Sciatic nerve (tissue), 2 donors: ENCODE measurements around the gene ARHGEF37. TPM values are rescaled to one million over a fixed set of nuclear protein-coding genes. Genes with fewer than 3 reads are reported as not detected.
A peak's percentile ranks its signal among the peaks of the same experiment; 100 is the strongest.
"Not testable (repeated sequence)": the region's sequence is repeated elsewhere in the genome, so short reads cannot be mapped to it uniquely, and the experiment has no call there.

ENCODE experiments used
- ATAC-seq: fragments of 200-7000 bp; cut with Tn5 transposase; one replicate; pipeline ENCODE4 v1.9.1; 2020; ENCODE audit warnings: mild to moderate bottlenecking, moderate library complexity
- DNase-seq: peaks from one replicate; pipeline ENCODE4 v3.0.0-alpha.2; 2020; ENCODE audit warnings: low spot score
- intact Hi-C: fragments of 100-400 bp; cut with DNase I; formaldehyde crosslinking; loops from one replicate; pipeline ENCODE4 v1.14.2; 2022
- total RNA-seq: library from RNA; stranded (reverse); fragmentation: NEBNext Ultra II Directional; extraction: Animal tissue kit (Norgen Biotek cat#: 25700); gene quantifications from one replicate; pipeline ENCODE4 v1.2.1, GENCODE V29; 2021
- donor health status: DM: no; HTN: no; CAD: no.
- donor health status: DM: no; HTN: no; CAD: no.

ARHGEF37 gene
- total RNA-seq, 1 donor from 2014 or later, result 86.7 TPM

DNA sequence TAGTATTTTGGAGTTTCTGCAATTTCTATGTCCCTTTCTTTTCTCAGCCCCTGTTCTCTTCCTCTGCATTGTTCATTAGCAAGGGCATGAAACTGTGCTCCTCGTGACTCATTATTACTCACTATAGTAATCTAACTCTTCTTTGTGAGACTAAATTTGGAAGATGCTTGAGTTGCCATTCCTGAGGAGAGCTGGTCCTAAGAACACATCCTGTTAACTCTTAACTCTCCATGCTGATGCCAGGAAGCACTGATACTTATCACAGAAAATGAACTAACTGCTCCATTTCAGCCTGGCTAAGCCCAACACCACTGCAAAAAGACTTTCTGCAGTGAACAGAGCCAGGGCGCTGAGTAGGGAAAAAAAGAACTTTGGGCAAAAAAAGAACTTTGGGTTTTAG, 19.4 kb upstream of the ARHGEF37 start:
- intact Hi-C loops, result loop anchor here (5.0 kb wide), 2 partner anchors 115 to 245 kb away; no protein-coding TSS in a partner anchor
- DNase-seq (no peak), ATAC-seq (peak; percentile 69)

DNA sequence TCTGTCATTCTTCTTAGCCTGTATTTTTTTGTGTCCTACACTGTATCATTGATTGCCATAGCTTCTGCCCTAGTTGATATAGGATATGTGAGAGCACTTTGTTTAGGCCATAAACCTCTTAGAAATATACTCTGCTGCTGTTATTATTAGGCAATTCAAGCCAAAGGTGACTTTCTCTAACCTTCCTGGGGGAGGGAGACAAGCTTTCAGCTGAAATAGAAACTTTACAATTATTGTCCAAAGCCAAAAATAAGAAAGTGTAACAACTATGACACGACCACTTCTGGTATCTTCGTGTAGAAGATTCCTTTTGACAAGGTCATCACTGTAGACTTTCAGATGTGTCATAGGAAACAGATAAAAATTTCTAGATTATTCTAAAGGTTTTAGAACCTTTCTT, 17.8 kb upstream of the ARHGEF37 start:
- ATAC-seq (no peak), DNase-seq (no peak)
- intact Hi-C loops, result loop anchor here (5.0 kb wide), 2 partner anchors 116 to 246 kb away; no protein-coding TSS in a partner anchor

DNA sequence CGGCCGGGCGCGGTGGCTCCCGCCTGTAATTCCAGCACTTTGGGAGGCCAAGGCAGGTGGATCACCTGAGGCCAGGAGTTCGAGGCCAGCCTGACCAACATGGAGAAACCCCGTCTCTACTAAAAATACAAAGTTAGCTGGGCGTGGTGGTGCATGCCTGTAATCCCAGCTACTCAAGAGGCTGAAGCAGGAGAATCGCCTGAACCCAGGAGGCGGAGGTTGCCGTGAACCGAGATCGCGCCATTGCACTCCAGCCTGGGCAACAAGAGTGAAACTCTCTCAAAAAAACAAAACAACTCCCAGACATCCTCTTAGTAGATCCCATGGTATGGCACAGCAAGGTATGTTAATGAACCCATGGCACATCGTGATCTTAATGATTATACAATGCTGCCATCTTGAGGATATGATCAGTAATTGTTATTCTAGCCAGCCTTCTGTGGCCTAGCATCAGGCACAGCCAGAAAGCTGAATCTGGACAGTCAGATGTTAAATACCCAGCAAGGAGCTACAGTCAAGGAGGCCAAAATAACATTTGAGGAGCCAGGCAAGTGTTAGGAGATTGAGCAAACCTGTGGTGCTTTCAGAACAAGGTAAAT, 16.7 kb upstream of the ARHGEF37 start:
- intact Hi-C loops, result loop anchor here (5.0 kb wide), 2 partner anchors 117 to 247 kb away; no protein-coding TSS in a partner anchor
- DNase-seq, result not testable (repeated sequence)
- ATAC-seq, result peak; percentile 92

DNA sequence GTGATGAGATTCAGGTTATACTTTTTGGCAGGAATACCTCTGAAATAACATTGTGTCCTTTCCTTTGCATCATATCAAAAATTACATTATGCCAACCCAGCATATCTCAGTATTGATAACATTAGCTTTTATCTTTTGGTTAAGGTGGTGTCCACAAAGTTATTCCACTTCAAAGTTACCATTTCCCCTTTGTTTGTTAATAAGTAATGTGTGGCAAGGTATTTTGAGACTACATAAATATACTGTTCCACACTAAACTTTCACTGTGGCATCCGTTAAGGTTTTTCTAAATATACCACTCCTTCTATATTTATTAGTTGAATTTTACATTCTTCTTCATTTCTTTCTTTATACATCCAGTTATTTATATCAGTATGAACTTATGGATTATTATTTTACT, 14.1 kb upstream of the ARHGEF37 start:
- DNase-seq (no peak), ATAC-seq (no peak)
- intact Hi-C loops, result no loop called here

DNA sequence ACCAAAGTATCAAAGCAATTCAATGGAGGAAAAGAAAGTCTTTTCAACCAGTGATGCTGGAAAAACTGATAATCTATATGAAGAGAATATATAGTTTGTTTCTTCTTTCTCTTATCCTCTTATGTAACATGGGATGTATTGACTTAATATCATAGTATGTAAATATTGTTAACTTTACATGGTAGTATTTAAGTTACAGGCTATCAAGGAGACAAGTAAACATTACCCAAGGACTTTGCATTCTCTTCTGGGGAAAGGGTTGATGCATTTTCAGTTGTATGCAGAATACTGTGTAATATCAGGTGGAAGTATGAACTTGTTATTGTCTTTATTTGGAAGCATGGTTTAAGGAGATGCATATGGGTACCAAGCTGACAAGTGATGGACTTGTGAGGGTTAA, 9.1 kb upstream of the ARHGEF37 start:
- ATAC-seq, result no peak
- no peak for DNase-seq
- intact Hi-C loops, result no loop called here

DNA sequence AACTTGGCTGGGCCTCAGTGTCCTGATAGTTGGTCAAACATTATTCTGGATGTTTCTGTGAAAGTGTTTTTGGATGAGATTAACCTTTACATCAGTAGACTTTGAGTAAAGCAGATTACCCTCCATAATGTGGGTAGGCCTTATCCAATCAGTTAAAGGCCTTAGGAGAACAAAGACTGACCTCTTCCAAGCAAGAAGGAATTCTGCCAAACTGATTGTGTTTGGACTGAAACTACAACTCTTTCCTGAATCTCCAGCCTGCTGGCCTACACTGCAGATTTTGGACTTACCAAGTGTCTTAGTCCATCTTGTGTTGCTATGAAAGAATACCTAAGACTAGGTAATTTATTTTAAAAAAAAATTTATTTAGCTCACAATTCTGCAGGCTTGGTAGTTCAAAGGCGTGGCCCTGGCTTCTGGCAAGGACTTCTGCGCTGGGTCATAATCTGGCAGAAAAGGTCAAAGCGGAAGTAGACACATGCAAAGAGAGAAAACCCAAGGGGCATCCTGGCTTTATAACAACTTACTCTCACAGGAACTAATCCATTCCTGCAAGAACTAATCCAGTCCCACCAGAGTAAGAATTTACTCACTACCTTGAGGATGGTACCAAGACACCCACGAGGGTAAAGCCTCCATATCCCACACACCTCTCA, 8.6 kb upstream of the ARHGEF37 start:
- intact Hi-C loops, result no loop called here
- ATAC-seq, result no peak
- no peak for DNase-seq

DNA sequence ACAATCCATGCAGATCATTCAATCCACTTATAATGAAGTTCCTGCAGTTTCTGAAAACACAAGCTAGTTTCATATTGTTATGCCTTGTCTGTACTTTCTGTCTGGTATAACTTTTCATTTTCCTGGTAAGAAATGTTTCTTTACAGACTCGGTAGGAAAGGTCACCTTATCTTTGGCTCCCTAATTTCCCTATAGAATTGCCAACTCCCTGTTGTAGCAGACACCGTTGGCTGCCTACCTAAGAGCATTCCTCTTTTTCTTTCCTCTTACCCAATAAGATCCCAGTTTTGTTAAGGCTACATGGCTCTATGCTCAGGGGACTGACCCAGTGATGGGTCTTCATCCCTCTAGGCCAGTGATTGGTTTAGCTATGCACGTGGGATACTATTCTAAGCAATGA, 6.2 kb upstream of the ARHGEF37 start:
- ATAC-seq (no peak), DNase-seq (no peak)
- intact Hi-C loops, result no loop called here

DNA sequence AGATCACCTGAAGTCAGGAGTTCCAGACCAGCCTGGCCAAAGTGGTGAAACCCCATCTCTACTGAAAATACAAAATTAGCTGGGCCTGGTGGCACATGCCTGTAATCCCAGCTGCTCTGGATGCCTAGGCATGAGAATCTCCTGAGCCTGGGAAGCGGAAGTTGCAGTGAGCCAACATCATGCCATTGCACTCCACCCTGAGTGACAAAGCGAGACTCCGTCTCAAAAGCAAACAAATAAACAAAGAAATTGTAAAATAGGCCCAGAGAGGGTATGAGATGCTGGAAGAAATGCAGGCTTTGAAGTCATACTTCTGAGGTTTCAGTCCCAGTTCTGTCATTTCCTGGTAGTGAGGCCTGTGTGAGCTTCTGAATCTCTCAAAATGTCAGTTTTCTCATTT, 5.3 kb upstream of the ARHGEF37 start:
- no peak for ATAC-seq
- intact Hi-C loops, result no loop called here
- DNase-seq, result no peak

DNA sequence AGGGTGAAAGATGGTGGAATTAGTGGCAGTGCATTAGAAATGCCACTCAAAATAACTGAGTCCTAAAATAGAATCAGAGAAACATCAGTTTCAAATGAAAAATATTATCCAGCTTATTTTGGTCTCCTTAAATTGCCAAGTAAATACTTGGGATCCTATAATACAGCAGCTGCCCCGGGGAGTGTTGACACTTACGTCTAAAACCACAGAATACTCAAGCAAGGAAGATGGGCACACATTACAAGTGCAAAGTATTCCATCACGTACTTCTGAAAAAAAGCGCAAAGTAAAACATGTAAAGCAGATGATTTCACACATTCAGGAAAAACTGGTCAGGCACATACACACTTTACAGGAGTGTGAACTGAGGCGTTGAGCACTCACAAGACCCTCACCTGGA, 2.4 kb upstream of the ARHGEF37 start:
- DNase-seq, result no peak
- no peak for ATAC-seq
- intact Hi-C loops, result no loop called here

DNA sequence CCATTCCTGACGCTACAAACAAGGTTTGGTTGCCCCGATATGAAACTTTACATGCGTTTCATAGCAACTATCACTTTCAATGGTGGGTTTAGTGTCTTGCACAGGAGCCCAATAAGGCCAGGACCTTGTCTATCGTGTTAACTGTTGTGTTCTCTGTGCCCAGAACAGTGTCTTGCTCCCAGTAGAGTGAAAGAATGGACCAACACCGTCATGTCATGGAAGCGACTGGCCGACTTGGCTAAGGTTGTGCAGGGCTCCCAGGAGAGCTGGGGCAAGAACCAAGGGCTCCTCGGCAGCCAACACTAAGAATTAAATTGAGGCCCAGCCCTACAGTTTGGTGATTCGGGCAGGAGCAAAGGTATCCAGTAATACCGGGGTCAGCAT, 498 bp upstream of the ARHGEF37 start:
- DNase-seq, result no peak
- ATAC-seq, result peak; percentile 38
- intact Hi-C loops, result no loop called here

DNA sequence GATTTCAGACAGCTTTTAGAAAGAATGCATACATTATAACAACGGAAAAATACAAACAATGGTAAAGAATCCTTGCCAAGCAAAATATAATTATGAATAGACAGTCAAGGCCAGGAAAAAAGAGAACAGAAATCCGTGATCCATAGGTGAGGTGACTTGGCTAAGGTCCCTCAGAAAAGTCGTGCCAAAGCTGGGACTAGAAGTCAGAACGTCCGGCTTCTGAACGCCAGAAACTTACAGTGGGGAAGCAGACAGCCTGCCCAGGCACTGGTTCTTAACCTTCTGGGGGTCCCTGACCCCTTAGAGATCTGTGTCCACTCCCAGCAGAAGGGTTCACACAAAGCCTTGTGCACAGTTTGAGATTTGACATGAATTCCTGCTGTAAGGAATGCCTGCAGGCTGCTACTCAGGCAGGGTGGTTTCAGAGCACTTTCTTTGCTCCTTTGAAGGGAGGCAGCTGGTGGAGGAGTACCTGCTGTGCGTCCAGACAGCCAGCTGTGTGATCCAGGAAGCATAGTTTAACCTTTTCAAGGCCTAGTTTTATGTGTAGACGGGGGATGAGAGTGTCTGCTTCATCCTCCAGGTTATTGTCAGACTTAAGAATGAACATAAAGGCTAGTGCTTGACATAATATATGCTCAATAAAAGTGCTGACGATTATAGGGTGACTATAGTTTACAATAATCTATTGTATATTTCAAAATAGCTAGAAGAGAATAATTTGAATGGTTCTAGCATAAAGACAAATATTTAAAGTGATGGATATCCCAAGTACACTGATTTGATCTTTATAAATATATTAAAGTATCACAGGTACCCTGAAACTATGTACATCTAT, 852 bp downstream of the ARHGEF37 start:
- intact Hi-C loops, result no loop called here
- peak; percentile 36 for ATAC-seq
- DNase-seq, result no peak

DNA sequence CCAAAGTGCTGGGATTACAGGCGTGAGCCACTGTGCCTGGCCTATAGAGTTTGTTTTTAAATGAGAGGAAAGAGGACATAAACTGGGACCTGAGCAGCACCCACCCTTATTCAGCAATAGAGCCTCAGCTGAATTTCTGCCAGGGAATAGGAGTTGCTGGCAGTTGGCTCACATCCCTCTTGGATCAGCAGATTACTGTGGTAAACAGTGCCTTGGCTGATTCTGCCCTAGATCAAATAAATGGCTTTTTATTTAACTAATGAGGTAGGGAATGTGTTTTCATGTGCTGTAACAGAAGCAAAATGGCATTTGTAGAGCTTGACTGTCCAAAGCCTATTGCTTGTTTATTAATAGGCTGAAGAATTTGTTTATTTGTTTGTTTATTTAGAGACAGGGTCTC, 2.1 kb downstream of the ARHGEF37 start:
- ATAC-seq (peak; percentile 68), DNase-seq (no peak)
- intact Hi-C loops, result no loop called here

DNA sequence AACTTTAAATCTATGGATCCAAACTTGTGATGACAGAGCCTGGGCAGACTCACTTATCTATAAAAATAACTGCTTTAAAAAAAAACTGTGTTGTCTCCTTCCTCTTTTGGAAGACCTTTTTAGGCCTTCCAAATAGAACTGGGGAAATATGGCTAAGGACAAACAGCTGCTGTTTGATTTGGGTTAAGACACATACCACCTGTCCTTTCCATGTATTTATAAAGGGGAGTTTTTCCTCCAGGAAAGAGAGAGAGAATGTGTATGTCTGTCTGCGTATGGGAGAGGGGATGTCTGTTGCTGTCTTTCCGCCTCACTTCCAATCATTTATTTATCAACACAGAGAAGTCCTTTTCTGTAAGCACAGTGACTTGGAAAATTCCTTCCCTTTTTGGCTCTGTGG, 2.8 kb downstream of the ARHGEF37 start:
- intact Hi-C loops, result no loop called here
- no peak for DNase-seq
- no peak for ATAC-seq

DNA sequence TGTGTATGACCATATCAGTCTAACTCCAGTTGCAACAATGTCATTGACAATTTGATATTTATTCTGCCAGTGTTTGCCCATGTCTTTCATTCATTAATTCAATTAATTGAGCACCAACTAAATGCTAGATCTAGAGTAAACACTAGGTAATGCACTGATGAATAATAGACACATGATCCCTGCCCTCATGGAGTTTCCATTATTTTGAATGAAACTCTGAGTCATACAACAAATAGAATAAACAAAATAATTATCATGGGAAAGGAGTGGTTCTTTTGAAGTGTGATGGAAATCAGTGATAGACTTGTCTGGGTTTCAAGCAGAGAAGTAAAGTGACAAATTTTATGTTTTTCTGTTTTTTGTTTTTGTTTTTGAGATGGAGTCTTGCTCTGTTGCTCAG, 4.6 kb downstream of the ARHGEF37 start:
- DNase-seq (no peak), ATAC-seq (no peak)
- intact Hi-C loops, result no loop called here

DNA sequence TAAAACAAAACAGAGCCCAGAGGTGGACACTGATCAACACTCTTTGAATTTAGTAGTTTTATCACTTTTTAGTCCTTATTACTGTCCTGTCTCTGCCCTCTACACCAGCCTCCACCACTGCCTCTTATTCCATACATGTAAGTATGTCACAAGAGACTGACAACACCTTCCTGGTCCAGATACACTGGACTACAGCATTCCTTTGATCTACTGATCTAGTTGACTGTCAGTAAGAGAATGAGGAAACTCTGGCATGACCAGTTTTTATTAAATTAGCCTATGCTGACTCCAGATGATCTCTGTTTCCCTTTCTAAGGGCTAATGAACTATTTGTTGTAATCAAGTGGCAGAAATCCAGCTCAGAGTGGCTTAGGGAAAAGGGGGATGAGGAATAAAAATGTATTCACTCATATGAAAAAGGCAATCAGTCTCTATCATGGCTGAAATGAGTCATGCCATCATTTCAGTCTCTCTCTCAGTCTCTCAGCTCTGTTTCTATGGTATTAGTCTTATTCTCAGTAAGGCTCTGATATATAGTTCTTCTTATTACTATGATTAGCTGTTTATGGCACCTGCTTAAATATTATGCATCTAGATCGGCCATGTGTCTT, 5.5 kb downstream of the ARHGEF37 start:
- ATAC-seq (no peak), DNase-seq (no peak)
- intact Hi-C loops, result no loop called here

DNA sequence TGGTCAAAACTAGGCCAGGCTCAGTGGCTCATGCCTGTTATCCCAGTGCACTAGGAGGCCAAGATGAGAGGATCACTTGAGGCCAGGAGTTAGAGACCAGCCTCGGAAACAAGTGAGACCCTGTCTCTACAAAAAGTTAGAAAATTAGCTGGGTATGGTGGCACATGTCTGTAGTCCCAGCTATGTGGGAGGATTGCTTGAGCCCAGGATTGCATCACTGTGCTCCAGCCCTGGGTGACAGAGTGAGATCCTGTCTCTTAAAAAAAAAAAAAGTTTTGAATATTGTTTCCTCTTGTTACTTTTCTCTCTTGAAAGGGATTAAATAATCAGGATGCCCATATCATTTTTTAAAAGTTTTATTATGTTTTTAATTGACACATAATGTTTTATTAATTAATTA, 7.6 kb downstream of the ARHGEF37 start:
- DNase-seq (no peak), ATAC-seq (peak; percentile 38)
- intact Hi-C loops, result no loop called here

DNA sequence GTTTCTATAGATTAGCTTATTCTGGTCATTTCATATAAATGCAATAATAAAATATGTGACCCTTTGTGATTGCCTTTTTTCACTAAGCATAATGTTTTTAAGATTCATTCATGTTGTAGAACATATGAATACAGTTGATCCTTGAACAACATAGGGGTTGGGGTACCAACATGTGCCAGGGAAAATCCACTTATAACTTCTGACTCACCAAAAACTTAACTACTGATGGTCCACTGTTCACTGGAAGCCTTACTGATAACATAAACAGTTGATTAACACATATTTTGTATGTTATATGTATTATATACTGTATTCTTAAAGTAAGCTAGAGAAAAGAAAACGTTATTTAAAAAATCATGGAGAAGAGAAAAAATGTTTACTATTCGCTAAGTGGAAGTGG, 12.1 kb downstream of the ARHGEF37 start:
- no peak for DNase-seq
- no peak for ATAC-seq
- intact Hi-C loops, result no loop called here

DNA sequence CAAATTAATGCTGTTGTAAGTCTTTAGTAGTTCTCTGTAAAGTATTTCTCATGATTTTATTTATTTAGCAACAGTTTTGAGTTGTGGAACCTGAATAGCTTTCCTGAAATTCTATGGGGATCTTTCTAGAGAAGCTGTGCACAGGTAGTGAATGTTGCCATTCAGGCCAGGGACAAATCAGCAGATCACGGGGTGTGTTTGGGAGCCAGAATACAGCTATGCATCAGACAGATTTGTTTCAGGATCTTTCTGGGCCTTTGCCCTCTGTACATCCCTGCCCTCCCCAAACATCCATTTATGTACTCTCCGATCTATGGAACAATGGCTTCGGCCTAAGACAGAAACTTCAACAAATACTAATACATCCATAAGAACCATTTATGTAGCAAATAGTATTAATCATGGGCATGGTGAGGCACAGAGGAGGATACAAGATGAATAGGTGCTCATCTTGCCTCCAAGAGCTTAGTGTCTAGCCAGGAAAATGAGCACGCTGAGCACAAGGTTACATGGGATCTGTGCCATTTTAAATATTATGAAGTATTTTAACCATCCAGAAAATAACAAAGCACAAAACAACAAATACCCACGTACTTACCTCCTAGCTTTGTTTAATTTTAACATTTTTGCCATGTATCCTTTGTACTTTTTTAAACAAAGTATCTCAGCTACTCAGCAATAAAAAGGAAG, 13.1 kb downstream of the ARHGEF37 start:
- peak; percentile 44 for ATAC-seq
- intact Hi-C loops, result no loop called here
- DNase-seq, result no peak

DNA sequence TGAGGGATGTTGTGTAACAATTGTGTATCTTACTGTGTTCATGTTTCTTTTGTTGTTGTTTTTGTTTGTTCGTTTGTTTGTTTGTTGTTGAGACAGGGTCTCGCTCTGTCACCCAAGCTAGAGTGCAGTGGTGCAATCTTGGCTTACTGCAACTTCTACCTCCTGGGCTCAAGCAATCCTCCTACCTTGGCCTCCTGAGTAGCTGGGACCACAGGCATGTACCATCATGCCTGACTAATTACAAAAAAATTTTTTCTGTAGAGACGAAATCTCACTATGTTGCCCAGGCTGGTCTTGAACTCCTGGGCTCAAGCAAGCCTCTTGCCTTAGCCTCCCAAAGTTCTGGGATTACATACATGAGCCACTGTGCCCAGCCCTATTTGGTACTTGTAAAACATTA, 13.8 kb downstream of the ARHGEF37 start:
- intact Hi-C loops, DNase-seq, ATAC-seq: not testable (repeated sequence)
